Pancreas (tissue), 10 donors: ENCODE results near the gene ANKRD27. TPM values are rescaled to one million over a fixed set of nuclear protein-coding genes. Genes with fewer than 3 reads are reported as not detected.
A peak's percentile ranks its signal among the peaks of the same experiment; 100 is the strongest.

Experiments used
- ATAC-seq, 4 donors: fragments of 200-7000 bp; cut with Tn5 transposase; one replicate each; pipeline versions ENCODE4 v1.8.0 to v1.9.1; 2020; ENCODE audit warnings: mild to moderate bottlenecking in 4 of 4, moderate library complexity in 4 of 4
- DNase-seq, 6 donors: peaks; one replicate each; pipeline ENCODE4 v3.0.0-alpha.2; 2020
- FAIRE-seq: peaks from 2 replicates; lab custom pipeline; 2012; peaks lifted over from hg19 to GRCh38; lab: Jason Lieb, UNC
- H3K27ac ChIP-seq, 4 donors: fragments of 200-600 bp; sonication (generic); 1 replicate in 3 of 4; 2 replicates in 1 of 4; pipeline versions ENCODE4 v1.5.0 to v1.8.0; 2020
- H3K27me3 ChIP-seq, 4 donors: fragments of 200-600 bp; one replicate each; pipeline ENCODE4 v1.8.0; 2021
- H3K36me3 ChIP-seq, 3 donors: fragments of 200-600 bp; sonication (generic) in 1 of 3; one replicate each; pipeline versions ENCODE4 v1.5.0 to v1.8.0; 2020 to 2021
- H3K4me1 ChIP-seq, 3 donors: fragments of 200-600 bp; one replicate each; pipeline ENCODE4 v1.8.0; 2021
- H3K4me3 ChIP-seq, 4 donors: fragments of 200-600 bp; sonication (generic) in 2 of 4; one replicate each; pipeline versions ENCODE4 v1.5.0 to v1.8.0; 2020 to 2021
- H3K9me3 ChIP-seq, 4 donors: fragments of 200-600 bp; one replicate each; pipeline ENCODE4 v1.8.0; 2021
- CTCF ChIP-seq, 4 donors: fragments of 200-600 bp; sonication (generic) in 3 of 4; IDR thresholded peaks; one replicate each; pipeline versions ENCODE4 v1.5.0 to v1.8.0; 2021; ENCODE audit warnings: antibody characterized with exemption in 4 of 4
- WGBS, 2 donors: extraction: QIAGEN DNeasy Blood & Tissue Kit; methylation state at CpG; one replicate each; pipeline ENCODE4 v1.1.7; 2013; 5-methylcytosine and 5-hydroxymethylcytosine counted together
- intact Hi-C, 3 donors: fragments of 100-400 bp; cut with DNase I; formaldehyde crosslinking; loops; one replicate each; pipeline versions ENCODE4 v1.11.1 to v1.14.2; 2022
- polyA plus RNA-seq, 2 donors: library from polyadenylated mRNA; stranded (reverse); fragments of 200-250 nt; gene quantifications; one replicate each; pipeline ENCODE4 v1.2.3, GENCODE V29; 2013
- total RNA-seq, 6 donors: library from RNA; stranded (reverse); fragmentation: NEBNext Ultra II Directional in 4 of 6; extraction: Animal tissue kit (Norgen Biotek cat#: 25700) in 4 of 6; gene quantifications; one replicate each; pipeline versions ENCODE4 v1.2.1 to v1.2.4, GENCODE V29; 2021 to 2023
- donor health status: healthy with polysubstance abuse.
- donor health status: DM: no; HTN: no; CAD: no; lungs with moderate emphysema.
- donor health status: DM: no; HTN: no; CAD: no.
- donor health status: control.
- donor health status: control.
- donor health status: Bipolar disorder and iron deficiency.
- donor health status: DM: yes; HTN: yes; CAD: no.
- donor health status: DM: no; HTN: no; CAD: no.
- donor health status: DM: no; HTN: no; CAD: no.
- donor health status: DM: yes; HTN: yes; CAD: no.

ANKRD27 gene
- total and polyA plus RNA-seq, 8 donors: 4.5 to 17.6 (median 9.6) TPM

- DNase-seq (peak in 1 of 6 donors; percentile 58), ATAC-seq (no peak), FAIRE-seq (no peak)
- H3K27ac ChIP-seq: no peak overlapping the region
- no peaks in the 10 kb centered on the region for H3K9me3 ChIP-seq
- H3K36me3 ChIP-seq: no peaks in the 10 kb centered on the region
- intact Hi-C loops: no loop called here
- 45% methylated on average over 25 to 33 of the region's 33 CpGs for WGBS, 2 donors
- no peak for TF ChIP-seq CTCF (IDR thresholded peaks at IDR 0.05)
- peaks cover 0 to 5% (median 0%) of the 10 kb centered on the region in 4 donors for H3K27me3 ChIP-seq
- no peak overlapping the region for H3K4me3 ChIP-seq
- H3K4me1 ChIP-seq: peaks cover 0 to 6% (median 3%) of the 10 kb centered on the region in 3 donors
Measured at GRCh38 chr19:32676895-32677359, 1.9 kb upstream of the ANKRD27 start.

- peak; percentile 4 to 14 (median 8) for ATAC-seq
- Histone ChIP-seq H3K4me3 (peak overlapping the region; percentile 79 to 98 (median 90)), H3K27me3 (peaks cover 0 to 5% (median 0%) of the 10 kb centered on the region in 4 donors), H3K4me1 (peaks cover 0 to 6% (median 3%) of the 10 kb centered on the region in 3 donors), H3K36me3 (no peaks in the 10 kb centered on the region), H3K9me3 (no peaks in the 10 kb centered on the region), H3K27ac (no peak overlapping the region)
- intact Hi-C loops: no loop called here
- 5 to 6% methylated on average over 84 to 93 of the region's 93 CpGs for WGBS, 2 donors
- no peak for TF ChIP-seq CTCF (IDR thresholded peaks at IDR 0.05)
- FAIRE-seq: no peak
- peak; percentile 12 to 84 (median 40) for DNase-seq
Measured at GRCh38 chr19:32676186-32676894, 1.4 kb upstream of the ANKRD27 start.

GRCh38 chr19:32675720-32676185, 773 bp upstream of the ANKRD27 start, which contains the start of gene RGS9BP:
Gene RGS9BP (plus strand): TSS chr19:32675848. CDS start chr19:32676264, 416 bp downstream.
- FAIRE-seq (no peak), DNase-seq (peak; percentile 63 to 89 (median 80)), ATAC-seq (peak; percentile 51 to 79 (median 68))
- H3K27ac ChIP-seq: peak within 1 kb of the TSS in 1 of 4 donors; percentile 52
- no peaks in the 10 kb centered on the region for H3K36me3 ChIP-seq
- intact Hi-C loops: no loop called here
- peaks cover 0 to 6% (median 3%) of the 10 kb centered on the region in 3 donors for H3K4me1 ChIP-seq
- peak within 1 kb of the TSS; percentile 79 to 98 (median 90) for H3K4me3 ChIP-seq
- no peaks in the 10 kb centered on the region for H3K9me3 ChIP-seq
- WGBS, 2 donors: 3 to 5% methylated on average over 28 to 53 of the region's 53 CpGs
- peaks cover 0 to 5% (median 0%) of the 10 kb centered on the region in 4 donors for H3K27me3 ChIP-seq
- TF ChIP-seq CTCF (IDR thresholded peaks at IDR 0.05): no peak

- FAIRE-seq (no peak), ATAC-seq (no peak), DNase-seq (no peak)
- peak overlapping the region in 1 of 4 donors; percentile 52 for H3K27ac ChIP-seq
- peaks cover 0 to 5% (median 0%) of the 10 kb centered on the region in 4 donors for H3K27me3 ChIP-seq
- H3K9me3 ChIP-seq: no peaks in the 10 kb centered on the region
- 2% methylated on average over 53 to 67 of the region's 67 CpGs for WGBS, 2 donors
- no peaks in the 10 kb centered on the region for H3K36me3 ChIP-seq
- peak overlapping the region; percentile 79 to 98 (median 90) for H3K4me3 ChIP-seq
- TF ChIP-seq CTCF (IDR thresholded peaks at IDR 0.05): no peak
- H3K4me1 ChIP-seq: peaks cover 0 to 6% (median 3%) of the 10 kb centered on the region in 3 donors
- intact Hi-C loops: no loop called here
Measured at GRCh38 chr19:32674153-32674930, 638 bp downstream of the ANKRD27 start.
